Suprapubic skin (tissue), 4 donors: ENCODE data around the gene FOXF1.

Experiments used
- POLR2A ChIP-seq, 2 donors: fragments of 450-650 bp; IDR thresholded peaks; one replicate each; pipeline ENCODE4 v1.6.1; 2017; ENCODE audit warnings: antibody characterized with exemption in 2 of 2, mild to moderate bottlenecking in 2 of 2, moderate library complexity in 2 of 2
- POLR2AphosphoS5 ChIP-seq, 3 donors: sonication (generic); formaldehyde crosslinking; IDR thresholded peaks; one replicate each; pipeline ENCODE4 v1.6.1; 2017; ENCODE audit warnings: antibody characterized with exemption in 3 of 3
- TF ChIP-seq, protein P1 (sequence below), 2 donors: fragments of 200-600 bp in 1 of 2; fragments of 450-650 bp in 1 of 2; sonication (generic) in 1 of 2; IDR thresholded peaks; one replicate each; pipeline ENCODE4 v1.5.1; 2016 to 2019; ENCODE audit warnings: antibody characterized with exemption in 2 of 2, mild to moderate bottlenecking in 1 of 2, moderate library complexity in 1 of 2

DNA sequence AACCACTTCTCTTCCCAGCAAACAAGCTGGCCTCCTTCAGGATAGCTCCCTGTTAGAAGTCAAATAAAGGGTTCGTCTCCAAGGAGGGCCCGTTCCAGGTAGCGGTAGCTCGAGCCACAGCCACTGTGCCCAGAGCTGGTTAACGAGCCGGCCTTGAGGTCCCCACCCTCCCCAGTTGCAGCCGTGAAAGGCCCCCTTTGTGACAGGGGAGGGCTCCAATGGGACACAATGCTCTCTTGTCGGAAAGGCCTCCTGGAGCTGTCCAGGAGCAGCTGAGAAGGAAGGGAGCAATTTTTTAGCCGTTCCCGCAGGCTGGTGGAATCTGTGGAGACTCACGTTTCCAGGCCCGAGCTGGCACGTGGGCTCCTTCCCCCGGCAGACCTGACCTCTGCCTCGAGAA, 29.9 kb upstream of the FOXF1 start:
- TF ChIP-seq, protein P1, sequence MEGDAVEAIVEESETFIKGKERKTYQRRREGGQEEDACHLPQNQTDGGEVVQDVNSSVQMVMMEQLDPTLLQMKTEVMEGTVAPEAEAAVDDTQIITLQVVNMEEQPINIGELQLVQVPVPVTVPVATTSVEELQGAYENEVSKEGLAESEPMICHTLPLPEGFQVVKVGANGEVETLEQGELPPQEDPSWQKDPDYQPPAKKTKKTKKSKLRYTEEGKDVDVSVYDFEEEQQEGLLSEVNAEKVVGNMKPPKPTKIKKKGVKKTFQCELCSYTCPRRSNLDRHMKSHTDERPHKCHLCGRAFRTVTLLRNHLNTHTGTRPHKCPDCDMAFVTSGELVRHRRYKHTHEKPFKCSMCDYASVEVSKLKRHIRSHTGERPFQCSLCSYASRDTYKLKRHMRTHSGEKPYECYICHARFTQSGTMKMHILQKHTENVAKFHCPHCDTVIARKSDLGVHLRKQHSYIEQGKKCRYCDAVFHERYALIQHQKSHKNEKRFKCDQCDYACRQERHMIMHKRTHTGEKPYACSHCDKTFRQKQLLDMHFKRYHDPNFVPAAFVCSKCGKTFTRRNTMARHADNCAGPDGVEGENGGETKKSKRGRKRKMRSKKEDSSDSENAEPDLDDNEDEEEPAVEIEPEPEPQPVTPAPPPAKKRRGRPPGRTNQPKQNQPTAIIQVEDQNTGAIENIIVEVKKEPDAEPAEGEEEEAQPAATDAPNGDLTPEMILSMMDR (IDR thresholded peaks at IDR 0.05), result no peak
- TF ChIP-seq POLR2A (IDR thresholded peaks at IDR 0.05) (no peak), POLR2AphosphoS5 (IDR thresholded peaks at IDR 0.05) (no peak)
